Prostate gland (tissue), 2 donors: ENCODE measurements around the gene ABCB11. TPM values are rescaled to one million over a fixed set of nuclear protein-coding genes. Genes with fewer than 3 reads are reported as not detected.

Experiments used
- DNase-seq: peaks from one replicate; pipeline ENCODE4 v3.0.0-alpha.2; 2019; ENCODE audit warnings: low spot score
- H3K27ac ChIP-seq, 2 donors: fragments of 200-600 bp; sonication (generic); 2 replicates each; pipeline ENCODE4 v1.5.1; 2017 to 2019
- H3K27me3 ChIP-seq: fragments of 200-600 bp; sonication (generic); replicated peaks from 2 replicates; pipeline ENCODE4 v1.5.1; 2019; ENCODE audit not compliant: insufficient read depth
- H3K36me3 ChIP-seq, 2 donors: fragments of 200-600 bp; sonication (generic); 1 replicate in 1 of 2; 2 replicates in 1 of 2; pipeline versions ENCODE4 v1.5.1 to v1.8.1; 2017 to 2019
- H3K4me1 ChIP-seq: fragments of 200-600 bp; sonication (generic); replicated peaks from 2 replicates; pipeline ENCODE4 v1.5.1; 2019
- H3K4me3 ChIP-seq, 2 donors: fragments of 200-600 bp; sonication (generic); 2 replicates each; pipeline ENCODE4 v1.5.1; 2017 to 2019
- H3K9me3 ChIP-seq: fragments of 200-600 bp; sonication (generic); 2 replicates; pipeline ENCODE4 v1.5.1; 2017
- POLR2A ChIP-seq: fragments of 450-650 bp; IDR thresholded peaks from one replicate; pipeline ENCODE4 v1.6.1; 2016; ENCODE audit warnings: antibody characterized with exemption, mild to moderate bottlenecking
- POLR2AphosphoS5 ChIP-seq: sonication (generic); formaldehyde crosslinking; IDR thresholded peaks from one replicate; pipeline ENCODE4 v1.6.1; 2017; ENCODE audit warnings: antibody characterized with exemption
- WGBS: methylation state at CpG from one replicate; pipeline ENCODE4 v1.1.5; 2018; 5-methylcytosine and 5-hydroxymethylcytosine counted together
- intact Hi-C: fragments of 100-400 bp; cut with DNase I; formaldehyde crosslinking; loops from one replicate; pipeline ENCODE4 v1.14.2; 2022
- total RNA-seq, 2 donors: library from RNA; depleted of rRNA; stranded (reverse); fragments of >200 nt; gene quantifications; one replicate each; pipeline ENCODE4 v1.1.0, GENCODE V29; 2016
- TF ChIP-seq, protein P1 (sequence below), 4 experiments: fragments of 200-600 bp in 2 of 4; fragments of 450-650 bp in 2 of 4; sonication (generic) in 2 of 4; IDR thresholded peaks; 1 replicate in 3 of 4; 2 replicates in 1 of 4; pipeline ENCODE4 v1.5.1; 2016 to 2019; ENCODE audit warnings: antibody characterized with exemption in 4 of 4, mild to moderate bottlenecking in 2 of 4, moderate library complexity in 2 of 4

The ABCB11 gene
- total RNA-seq, 2 donors from 2014 or later = 1.2 TPM; not detected in 1

DNA sequence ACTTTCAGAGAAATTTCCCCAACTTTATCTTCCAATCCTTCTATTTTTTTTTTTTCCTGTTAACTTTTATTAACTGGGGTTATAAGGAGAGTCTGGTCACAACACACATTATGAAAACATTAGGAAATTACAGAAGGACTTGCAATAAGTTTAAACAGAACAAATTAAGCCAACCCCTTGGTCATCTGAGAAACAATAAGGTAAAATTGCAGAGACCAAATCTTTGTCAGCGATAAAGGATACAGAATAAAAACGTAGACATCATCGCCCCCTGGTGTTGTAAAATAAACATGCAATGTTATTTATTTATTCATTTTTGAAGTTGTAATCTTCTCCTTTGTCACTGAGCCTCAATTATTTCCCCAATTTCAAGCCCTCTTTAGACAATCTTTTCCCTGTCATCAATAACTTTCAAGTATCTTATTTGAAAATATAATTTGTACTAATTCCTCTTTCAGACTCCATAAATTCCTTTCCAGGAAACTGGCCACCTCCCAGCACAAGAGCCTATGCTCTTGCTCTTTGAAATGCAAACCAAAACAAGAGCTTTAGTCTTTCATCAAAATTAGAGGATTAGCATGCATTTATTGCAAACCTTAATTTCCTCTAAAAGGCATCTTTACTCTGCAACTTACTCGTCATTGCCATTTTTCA lies 110.5 kb downstream of the ABCB11 start:
- H3K27ac ChIP-seq = no peak overlapping the region
- H3K4me3 ChIP-seq = no peak overlapping the region
- H3K4me1 ChIP-seq = no peaks in the 10 kb centered on the region
- no peaks in the 10 kb centered on the region for H3K9me3 ChIP-seq
- no peak for DNase-seq
- WGBS = 25% methylated on average over 4 of the region's 4 CpGs
- H3K36me3 ChIP-seq = no peaks in the 10 kb centered on the region
- intact Hi-C loops = loop anchor here (10.0 kb wide), 1 partner anchor 796 kb away; no protein-coding TSS in a partner anchor
- H3K27me3 ChIP-seq = no peaks in the 10 kb centered on the region
- TF ChIP-seq POLR2A = no peak
- TF ChIP-seq, protein P1, sequence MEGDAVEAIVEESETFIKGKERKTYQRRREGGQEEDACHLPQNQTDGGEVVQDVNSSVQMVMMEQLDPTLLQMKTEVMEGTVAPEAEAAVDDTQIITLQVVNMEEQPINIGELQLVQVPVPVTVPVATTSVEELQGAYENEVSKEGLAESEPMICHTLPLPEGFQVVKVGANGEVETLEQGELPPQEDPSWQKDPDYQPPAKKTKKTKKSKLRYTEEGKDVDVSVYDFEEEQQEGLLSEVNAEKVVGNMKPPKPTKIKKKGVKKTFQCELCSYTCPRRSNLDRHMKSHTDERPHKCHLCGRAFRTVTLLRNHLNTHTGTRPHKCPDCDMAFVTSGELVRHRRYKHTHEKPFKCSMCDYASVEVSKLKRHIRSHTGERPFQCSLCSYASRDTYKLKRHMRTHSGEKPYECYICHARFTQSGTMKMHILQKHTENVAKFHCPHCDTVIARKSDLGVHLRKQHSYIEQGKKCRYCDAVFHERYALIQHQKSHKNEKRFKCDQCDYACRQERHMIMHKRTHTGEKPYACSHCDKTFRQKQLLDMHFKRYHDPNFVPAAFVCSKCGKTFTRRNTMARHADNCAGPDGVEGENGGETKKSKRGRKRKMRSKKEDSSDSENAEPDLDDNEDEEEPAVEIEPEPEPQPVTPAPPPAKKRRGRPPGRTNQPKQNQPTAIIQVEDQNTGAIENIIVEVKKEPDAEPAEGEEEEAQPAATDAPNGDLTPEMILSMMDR (IDR thresholded peaks at IDR 0.05) = peak; percentile 31 to 71 (median 66)

DNA sequence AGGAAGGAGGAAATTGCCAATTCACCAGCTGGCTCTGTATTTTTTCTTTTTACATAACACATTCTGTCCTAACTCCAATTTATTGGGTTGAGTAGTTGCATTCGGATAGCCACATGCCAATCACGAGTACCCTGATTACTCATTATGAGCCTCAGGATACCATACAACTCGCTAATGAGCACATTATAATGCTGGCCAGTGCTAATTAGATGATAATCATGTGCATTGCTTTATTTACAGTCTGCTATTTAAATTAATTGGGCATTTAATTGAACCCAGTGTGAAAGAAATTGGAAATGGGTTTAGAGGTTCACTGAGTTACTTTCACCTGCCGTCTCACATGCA lies 114.8 kb downstream of the ABCB11 start:
- Histone ChIP-seq H3K27ac (no peak overlapping the region), H3K9me3 (no peaks in the 10 kb centered on the region), H3K36me3 (no peaks in the 10 kb centered on the region), H3K27me3 (no peaks in the 10 kb centered on the region), H3K4me3 (no peak overlapping the region), H3K4me1 (no peaks in the 10 kb centered on the region)
- DNase-seq = no peak
- intact Hi-C loops = loop anchor here (5.0 kb wide), 1 partner anchor 569 kb away; no protein-coding TSS in a partner anchor
- 93% methylated on average over 4 of the region's 4 CpGs for WGBS
- TF ChIP-seq, protein P1 (IDR thresholded peaks at IDR 0.05) = no peak
- TF ChIP-seq POLR2A = no peak
- no peak for TF ChIP-seq POLR2AphosphoS5

DNA sequence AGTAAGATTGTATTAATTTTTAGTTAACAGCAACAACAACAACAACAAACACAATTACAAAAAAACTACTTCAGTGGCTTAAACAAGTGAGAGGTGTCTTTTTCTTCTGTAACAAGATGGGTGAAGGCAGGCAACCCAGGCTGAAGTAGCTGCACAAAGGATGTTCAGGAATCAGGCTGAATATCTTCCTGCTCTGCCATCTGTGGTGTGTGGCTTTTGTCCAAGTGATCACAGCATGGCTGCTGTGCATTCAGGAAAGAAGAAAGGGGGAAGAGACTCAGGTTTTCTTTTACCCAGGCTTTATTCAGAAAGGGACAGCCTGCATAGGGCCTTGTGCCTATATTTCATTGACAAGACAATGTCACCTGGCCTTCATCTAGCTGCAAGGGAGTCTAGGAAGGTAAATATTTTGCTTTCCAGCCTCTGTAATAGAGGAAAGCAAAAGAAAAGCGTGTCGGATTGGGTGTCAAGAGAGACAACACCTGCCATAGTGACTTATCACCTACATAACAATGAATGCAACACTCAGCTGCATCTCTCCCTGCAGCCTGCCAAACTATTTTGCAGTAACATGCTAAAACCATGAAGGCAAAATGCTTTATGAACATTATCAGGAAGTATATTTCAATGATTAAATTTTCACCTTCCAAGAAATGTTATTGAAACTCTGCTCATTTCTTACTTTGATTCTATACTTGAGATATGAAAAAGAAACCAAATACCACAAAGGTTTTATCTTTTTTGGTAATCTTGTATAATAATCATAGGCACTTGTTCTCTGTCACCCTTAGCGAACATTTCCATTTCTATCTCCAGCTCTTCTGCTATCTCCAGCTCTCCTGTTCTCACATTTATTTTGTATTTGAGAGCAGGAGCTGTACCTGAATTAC lies 115.4 kb downstream of the ABCB11 start:
- no peak for TF ChIP-seq POLR2A
- TF ChIP-seq, protein P1 (IDR thresholded peaks at IDR 0.05) = no peak
- no peak for TF ChIP-seq POLR2AphosphoS5
- intact Hi-C loops = loop anchor here (5.0 kb wide), 1 partner anchor 568 kb away; no protein-coding TSS in a partner anchor

DNA sequence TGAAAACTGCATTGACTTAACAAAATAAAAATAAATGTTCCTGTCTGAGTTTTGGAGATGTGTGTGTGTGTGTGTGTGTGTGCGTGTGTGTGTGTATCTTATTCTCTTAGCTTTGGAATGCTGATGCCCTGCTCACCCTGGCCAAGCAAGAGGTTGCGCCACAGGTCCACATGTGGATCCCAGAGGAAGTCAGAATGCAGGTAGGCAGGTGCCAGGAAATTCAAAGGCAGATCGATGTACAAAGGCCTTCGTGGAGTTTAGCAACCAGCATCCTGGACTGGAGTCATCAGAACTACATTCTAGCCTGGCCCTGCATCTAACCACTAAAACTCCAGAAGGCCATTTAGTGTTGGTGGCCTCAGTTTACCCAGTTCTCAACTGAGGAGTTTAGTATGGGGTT lies 117.6 kb downstream of the ABCB11 start:
- no peak for DNase-seq
- Histone ChIP-seq H3K4me1 (no peaks in the 10 kb centered on the region), H3K27ac (no peak overlapping the region), H3K27me3 (no peaks in the 10 kb centered on the region), H3K4me3 (no peak overlapping the region), H3K36me3 (no peaks in the 10 kb centered on the region), H3K9me3 (no peaks in the 10 kb centered on the region)
- TF ChIP-seq POLR2AphosphoS5 (no peak), POLR2A (no peak)
- TF ChIP-seq, protein P1 (IDR thresholded peaks at IDR 0.05) = no peak
- 84% methylated on average over 4 of the region's 4 CpGs for WGBS
- intact Hi-C loops = no loop called here

More for the DNA sequence above, 115.4 kb downstream of the ABCB11 start:
- H3K9me3 ChIP-seq = no peaks in the 10 kb centered on the region
- WGBS = 96% methylated on average over 3 of the region's 3 CpGs
- no peaks in the 10 kb centered on the region for H3K36me3 ChIP-seq
- H3K4me3 ChIP-seq = no peak overlapping the region
- H3K4me1 ChIP-seq = no peaks in the 10 kb centered on the region
- DNase-seq = no peak
- no peaks in the 10 kb centered on the region for H3K27me3 ChIP-seq
- H3K27ac ChIP-seq = no peak overlapping the region
